Kidney tubule cell (primary cell): ENCODE measurements around the gene FAAP20.
"Not testable (repeated sequence)": the region's sequence is repeated elsewhere in the genome, so short reads cannot be mapped to it uniquely, and the experiment has no call there.

Experiments used
- DNase-seq: peaks from one replicate; pipeline ENCODE4 v3.0.0-alpha.2; 2018; ENCODE audit warnings: low spot score

FAAP20 gene

GRCh38 chr1:2156866-2157265, 37.7 kb downstream of the FAAP20 start:
- no peak for DNase-seq

GRCh38 chr1:2155788-2156187, 38.8 kb downstream of the FAAP20 start:
- no peak for DNase-seq

- no peak for DNase-seq
These were observed 39.4 kb downstream of the FAAP20 start for GRCh38 chr1:2155147-2155598.

- DNase-seq, result no peak
These were observed 40.5 kb downstream of the FAAP20 start for GRCh38 chr1:2154022-2154421.

- no peak for DNase-seq
These were observed 41.6 kb downstream of the FAAP20 start for GRCh38 chr1:2152954-2153353.

GRCh38 chr1:2151911-2152310, 42.7 kb downstream of the FAAP20 start:
- no peak for DNase-seq

GRCh38 chr1:2151252-2151651, 43.3 kb downstream of the FAAP20 start:
- no peak for DNase-seq

- DNase-seq, result no peak
These were observed 43.8 kb downstream of the FAAP20 start for GRCh38 chr1:2150801-2151200.

- no peak for DNase-seq
These were observed 45.9 kb downstream of the FAAP20 start for GRCh38 chr1:2148691-2149090.

- not testable (repeated sequence) for DNase-seq
These were observed 46.7 kb downstream of the FAAP20 start for GRCh38 chr1:2147869-2148268.

GRCh38 chr1:2146836-2147517, 47.6 kb downstream of the FAAP20 start:
- DNase-seq, result no peak

- DNase-seq, result no peak
These were observed 48.4 kb downstream of the FAAP20 start for GRCh38 chr1:2145946-2146835.

- DNase-seq, result no peak
These were observed 50.0 kb downstream of the FAAP20 start for GRCh38 chr1:2144501-2145090.

GRCh38 chr1:2143814-2144500, 50.6 kb downstream of the FAAP20 start:
- DNase-seq, result no peak

GRCh38 chr1:2141025-2141424, 53.5 kb downstream of the FAAP20 start:
- DNase-seq, result no peak
